Inflammatory macrophage treated with lipopolysaccharide for 1 hour (primary cell): ENCODE measurements around the gene PDXK.

Experiments
- DNase-seq, 2 donors: peaks; one replicate each; pipeline ENCODE4 v3.0.0-alpha.2; 2020 to 2022

Gene PDXK

DNA sequence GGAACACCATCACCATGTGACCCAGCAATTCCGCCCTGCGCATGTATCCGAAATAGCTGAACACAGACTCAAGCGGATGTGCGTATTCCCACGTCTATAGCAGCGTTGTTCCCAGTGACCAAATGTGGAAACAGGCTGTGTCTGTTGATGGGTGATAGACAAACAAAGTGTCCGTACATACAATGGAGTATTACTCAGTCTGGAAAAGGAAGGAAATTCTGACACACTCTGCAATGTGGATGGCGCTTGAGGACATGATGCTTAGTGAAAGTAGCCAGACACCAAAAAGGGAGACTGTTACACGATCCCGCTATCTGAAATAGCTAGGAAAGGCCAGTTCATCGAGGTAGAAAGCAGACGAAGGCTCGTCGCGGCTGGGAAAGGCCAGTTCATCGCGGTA, 25.8 kb downstream of the PDXK start:
- DNase-seq = no peak

GRCh38 chr21:43745772-43746517, 27.0 kb downstream of the PDXK start:
- no peak for DNase-seq

- DNase-seq = no peak
These were observed 29.7 kb downstream of the PDXK start for GRCh38 chr21:43748622-43749021.

GRCh38 chr21:43749651-43750262, 30.8 kb downstream of the PDXK start:
- no peak for DNase-seq

- DNase-seq = no peak
These were observed 31.6 kb downstream of the PDXK start for GRCh38 chr21:43750339-43751033.

GRCh38 chr21:43751955-43752591, 33.1 kb downstream of the PDXK start:
- DNase-seq = no peak

- DNase-seq = no peak
These were observed 34.0 kb downstream of the PDXK start for GRCh38 chr21:43752758-43753438.

DNA sequence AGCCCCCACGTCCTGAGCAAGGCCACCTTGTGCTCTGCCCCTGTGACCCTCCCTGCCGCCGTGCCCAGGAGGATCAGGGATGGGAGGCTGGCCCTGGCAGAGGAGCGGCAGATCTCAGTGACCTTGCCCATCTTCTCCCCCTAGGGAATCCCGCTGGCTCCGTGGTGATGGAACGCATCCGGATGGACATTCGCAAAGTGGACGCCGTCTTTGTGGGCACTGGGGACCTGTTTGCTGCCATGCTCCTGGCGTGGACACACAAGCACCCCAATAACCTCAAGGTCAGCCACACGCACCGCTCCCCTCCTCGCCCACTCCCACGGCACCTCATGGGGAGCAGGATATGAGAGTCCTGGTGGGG, 34.5 kb downstream of the PDXK start:
- no peak for DNase-seq

DNA sequence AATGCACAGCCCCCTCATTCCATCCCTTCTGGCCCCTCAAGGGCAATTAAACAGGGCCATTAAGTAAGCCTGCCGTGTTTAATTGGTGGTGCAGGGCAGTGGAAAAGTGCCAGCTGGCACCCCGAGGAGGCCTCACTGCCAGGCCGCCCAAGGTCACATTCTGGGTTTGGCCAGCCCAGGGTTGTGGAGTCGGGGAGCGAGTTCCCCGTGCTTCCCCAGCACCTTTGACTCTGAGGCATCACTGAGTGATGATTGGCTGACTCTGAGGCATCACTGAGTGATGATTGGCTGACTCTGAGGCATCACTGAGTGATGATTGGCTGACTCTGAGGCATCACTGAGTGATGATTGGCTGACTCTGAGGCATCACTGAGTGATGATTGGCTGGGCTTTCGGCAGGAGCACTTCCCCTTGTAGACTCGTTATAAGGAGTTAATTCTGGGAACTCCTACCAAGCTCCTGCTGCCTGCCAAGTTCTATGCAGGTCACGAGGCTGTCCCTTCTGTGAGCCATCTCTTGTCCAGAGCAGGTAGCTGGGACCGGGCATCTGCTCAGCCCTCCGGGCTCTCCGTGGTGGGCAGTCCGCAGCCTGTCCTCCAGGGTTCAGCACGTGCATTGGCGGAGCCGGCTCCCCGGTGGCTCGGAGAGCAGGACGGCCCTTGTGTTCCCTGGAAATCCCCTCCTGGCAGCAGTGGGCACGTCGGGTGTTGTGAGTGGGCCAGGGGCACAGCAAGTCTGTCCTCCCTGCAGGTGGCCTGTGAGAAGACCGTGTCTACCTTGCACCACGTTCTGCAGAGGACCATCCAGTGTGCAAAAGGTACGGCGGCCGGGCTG, 36.2 kb downstream of the PDXK start:
- no peak for DNase-seq

- no peak for DNase-seq
These were observed 37.1 kb downstream of the PDXK start for GRCh38 chr21:43755820-43756594.

DNA sequence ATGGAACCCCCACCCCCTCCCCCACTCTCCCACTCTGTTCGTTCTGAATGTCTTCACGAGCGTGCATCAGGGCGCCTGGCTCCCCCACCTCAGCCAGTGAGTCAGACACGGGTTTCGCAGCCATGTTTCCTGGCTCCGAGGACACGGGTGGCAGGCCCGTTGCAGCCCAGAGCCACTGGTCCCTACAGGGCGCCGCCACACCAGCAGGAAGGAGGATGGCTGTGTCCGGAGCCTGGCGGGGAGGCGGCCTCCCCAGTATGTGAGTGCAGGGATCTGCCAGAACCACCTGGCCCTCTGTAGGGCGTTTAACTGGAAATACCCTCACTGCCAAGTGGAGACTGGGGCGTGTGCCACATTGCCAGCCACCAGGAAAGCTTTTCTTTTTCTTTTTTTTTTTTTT, 38.7 kb downstream of the PDXK start:
- DNase-seq = no peak

GRCh38 chr21:43758111-43758641, 39.2 kb downstream of the PDXK start:
- DNase-seq = peak; percentile 87 to 94

- DNase-seq = no peak
These were observed 39.9 kb downstream of the PDXK start for GRCh38 chr21:43758811-43759210.

DNA sequence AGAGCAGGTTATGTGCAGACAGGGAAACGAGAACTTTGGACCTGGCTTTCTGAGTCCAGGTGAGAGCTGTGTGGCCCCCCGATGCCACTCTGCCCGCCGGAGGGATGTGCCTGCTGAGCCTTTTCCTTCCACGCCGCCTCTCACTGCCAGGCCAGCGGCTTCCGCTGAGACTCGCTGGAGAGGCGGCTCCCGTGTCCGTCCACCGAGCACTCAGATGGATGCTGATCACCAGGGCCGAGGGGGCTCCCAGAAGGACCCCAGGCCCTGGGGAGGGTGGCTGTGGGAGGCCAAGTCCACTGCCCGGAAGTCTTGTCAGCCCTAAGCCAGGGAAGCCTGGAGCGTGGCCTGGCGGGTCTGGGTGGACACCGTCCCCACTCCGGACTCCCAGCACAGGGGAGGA, 40.7 kb downstream of the PDXK start:
- no peak for DNase-seq

DNA sequence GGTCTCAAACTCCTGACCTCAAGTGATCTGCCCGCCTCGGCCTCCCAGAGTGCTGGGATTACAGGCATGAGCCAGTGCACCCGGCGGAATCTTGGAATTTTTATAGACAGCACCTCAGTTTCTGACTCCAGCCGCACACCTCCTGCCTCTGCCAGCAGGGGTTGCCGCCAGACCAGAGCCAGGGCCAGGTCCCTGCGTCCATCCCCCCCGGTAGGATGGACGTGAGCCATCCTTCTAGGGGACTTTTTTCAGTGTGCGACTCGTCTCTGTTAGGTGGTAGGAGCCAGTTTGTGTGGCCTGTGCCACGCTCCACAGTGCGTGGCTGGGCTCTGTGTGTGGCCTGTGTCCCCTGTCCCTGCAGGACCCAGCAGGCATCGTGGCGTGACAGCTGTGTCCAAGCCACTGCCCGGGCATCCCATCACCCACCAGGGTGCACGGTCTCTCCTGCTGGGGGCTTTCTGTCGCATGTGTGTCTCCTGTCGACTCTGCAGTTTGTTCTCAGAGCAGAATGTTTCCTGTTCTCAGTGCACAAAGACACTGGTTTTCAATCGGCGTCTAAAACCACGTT, 41.5 kb downstream of the PDXK start:
- no peak for DNase-seq

GRCh38 chr21:43761886-43762285, 43.0 kb downstream of the PDXK start:
- DNase-seq = no peak

- no peak for DNase-seq
These were observed 43.6 kb downstream of the PDXK start for GRCh38 chr21:43762303-43763128.

GRCh38 chr21:43763901-43764523, 45.1 kb downstream of the PDXK start:
- no peak for DNase-seq
